ENCODE measurements around the gene WDR37. TPM values are rescaled to one million over a fixed set of nuclear protein-coding genes. Genes with fewer than 3 reads are reported as not detected.

WDR37 gene
- total RNA-seq, 1 experiment from 2014 or later = 4.5 TPM

DNA sequence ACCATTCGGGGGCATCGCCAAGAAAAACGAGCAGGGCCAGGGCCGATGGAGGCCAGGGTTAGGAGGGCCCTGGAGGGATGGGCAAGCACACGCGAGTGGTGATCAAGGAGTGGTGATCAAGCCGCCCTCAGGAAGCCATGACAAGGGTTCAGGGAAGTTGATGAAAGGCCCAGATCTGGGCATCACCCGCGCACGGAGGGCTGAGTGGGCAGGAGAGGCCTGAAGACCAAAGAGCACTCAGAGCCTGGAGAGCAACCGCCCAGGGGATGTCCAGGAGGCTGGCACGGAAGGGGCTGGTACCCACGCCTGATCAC lies 114.6 kb downstream of the WDR37 start:
- ChIA-PET CTCF (no interaction called here), POLR2A (ENCODE audit: unreplicated experiment) (no interaction called here)
- no peak overlapping the region for H3K27ac ChIP-seq (ENCODE audit: low read length)
- intact Hi-C loops (cut with micrococcal nuclease) = no loop called here
- no peak overlapping the region for H3K4me3 ChIP-seq (ENCODE audit: low read length)
- H3K36me3 ChIP-seq (ENCODE audit: low read depth, low read length) = no peaks in the 10 kb centered on the region
- H2AFZ ChIP-seq (ENCODE audit: low read length) = no peak overlapping the region
- TF ChIP-seq EZH2phosphoT487 (IDR thresholded peaks at IDR 0.05; ENCODE audit: borderline replicate concordance, low read length) = no peak
- no peak for TF ChIP-seq EZH2 (IDR thresholded peaks at IDR 0.05; ENCODE audit: low read length, unreplicated experiment)
- H3K9ac ChIP-seq (ENCODE audit: low read length) = no peak overlapping the region
- ATAC-seq (no peak), DNase-seq (no peak)
- H3K9me3 ChIP-seq (ENCODE audit: low read length) = no peaks in the 10 kb centered on the region
- BruUV-seq (replicated peaks) = no TSS peak
- H3K79me2 ChIP-seq (ENCODE audit: low read length) = no peaks in the 10 kb centered on the region
- H3K4me2 ChIP-seq (ENCODE audit: low read length) = no peak overlapping the region
- peaks cover 10% of the 10 kb centered on the region; the same call in 1 of the 2 replicates for H3K27me3 ChIP-seq (ENCODE audit: low read length)
- no peaks in the 10 kb centered on the region for H3K9me2 ChIP-seq (replicated peaks; ENCODE audit: low read length)
- H3K4me1 ChIP-seq (ENCODE audit: insufficient read depth, low read length) = no peaks in the 10 kb centered on the region
- H3F3A ChIP-seq (ENCODE audit: low read length, unreplicated experiment) = no peaks in the 10 kb centered on the region
- H4K20me1 ChIP-seq (ENCODE audit: low read length) = no peaks in the 10 kb centered on the region

DNA sequence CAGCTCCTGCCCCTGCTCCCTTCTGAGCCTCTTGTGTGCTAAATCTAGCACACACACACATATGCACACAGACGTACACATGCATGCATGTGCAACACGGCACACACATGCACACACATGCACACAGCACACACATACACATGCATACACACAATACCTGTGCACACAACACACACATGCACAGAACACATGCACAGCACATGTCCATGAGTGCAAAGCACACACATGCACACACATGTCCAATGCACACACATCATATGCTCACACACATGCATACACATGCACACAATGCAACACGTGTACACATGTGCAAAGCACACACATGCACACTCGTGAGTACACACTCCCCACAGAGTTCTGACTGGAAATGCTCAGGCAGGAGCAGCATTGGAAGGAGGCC lies 115.0 kb downstream of the WDR37 start:
- no peaks in the 10 kb centered on the region for H3K9me2 ChIP-seq (replicated peaks; ENCODE audit: low read length)
- CTCF ChIA-PET = no interaction called here

DNA sequence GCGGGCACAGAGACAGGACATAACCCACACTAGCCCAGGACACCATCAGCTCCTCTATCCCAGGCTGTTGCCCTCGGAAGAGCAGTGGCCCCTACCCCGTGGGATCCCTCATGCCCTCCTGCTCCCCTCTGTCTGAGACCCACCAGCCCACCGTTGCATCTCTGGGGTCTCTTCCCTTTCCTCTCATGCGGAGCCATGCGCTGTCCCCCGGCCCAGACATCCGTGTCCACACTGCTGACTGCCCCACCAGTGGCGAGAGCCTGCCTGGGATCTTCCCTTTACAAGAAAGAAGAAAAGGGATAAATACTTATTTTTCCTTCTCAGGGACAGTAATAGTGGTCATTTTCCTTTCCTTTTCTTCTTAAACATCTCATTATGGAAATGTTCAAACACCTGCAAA lies 115.4 kb downstream of the WDR37 start:
- H3K4me1 ChIP-seq (ENCODE audit: insufficient read depth, low read length) = no peaks in the 10 kb centered on the region
- H3K9ac ChIP-seq (ENCODE audit: low read length) = no peak overlapping the region
- no peak for TF ChIP-seq EZH2phosphoT487 (IDR thresholded peaks at IDR 0.05; ENCODE audit: borderline replicate concordance, low read length)
- TF ChIP-seq EZH2 (IDR thresholded peaks at IDR 0.05; ENCODE audit: low read length, unreplicated experiment) = no peak
- TF ChIP-seq, protein P1, sequence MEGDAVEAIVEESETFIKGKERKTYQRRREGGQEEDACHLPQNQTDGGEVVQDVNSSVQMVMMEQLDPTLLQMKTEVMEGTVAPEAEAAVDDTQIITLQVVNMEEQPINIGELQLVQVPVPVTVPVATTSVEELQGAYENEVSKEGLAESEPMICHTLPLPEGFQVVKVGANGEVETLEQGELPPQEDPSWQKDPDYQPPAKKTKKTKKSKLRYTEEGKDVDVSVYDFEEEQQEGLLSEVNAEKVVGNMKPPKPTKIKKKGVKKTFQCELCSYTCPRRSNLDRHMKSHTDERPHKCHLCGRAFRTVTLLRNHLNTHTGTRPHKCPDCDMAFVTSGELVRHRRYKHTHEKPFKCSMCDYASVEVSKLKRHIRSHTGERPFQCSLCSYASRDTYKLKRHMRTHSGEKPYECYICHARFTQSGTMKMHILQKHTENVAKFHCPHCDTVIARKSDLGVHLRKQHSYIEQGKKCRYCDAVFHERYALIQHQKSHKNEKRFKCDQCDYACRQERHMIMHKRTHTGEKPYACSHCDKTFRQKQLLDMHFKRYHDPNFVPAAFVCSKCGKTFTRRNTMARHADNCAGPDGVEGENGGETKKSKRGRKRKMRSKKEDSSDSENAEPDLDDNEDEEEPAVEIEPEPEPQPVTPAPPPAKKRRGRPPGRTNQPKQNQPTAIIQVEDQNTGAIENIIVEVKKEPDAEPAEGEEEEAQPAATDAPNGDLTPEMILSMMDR (conservative IDR thresholded peaks at IDR 0.05; ENCODE audit: low read depth, low read length) = no peak
- no peak overlapping the region for H3K4me3 ChIP-seq (ENCODE audit: low read length)
- H3K4me2 ChIP-seq (ENCODE audit: low read length) = no peak overlapping the region
- ATAC-seq = no peak
- DNase-seq = no peak
- POLR2A ChIA-PET (ENCODE audit: unreplicated experiment) = no interaction called here
- H3K9me3 ChIP-seq (ENCODE audit: low read length) = no peaks in the 10 kb centered on the region
- no peaks in the 10 kb centered on the region for H3K9me2 ChIP-seq (replicated peaks; ENCODE audit: low read length)
- intact Hi-C loops (cut with micrococcal nuclease) = no loop called here
- no TSS peak for BruUV-seq (replicated peaks)
- H3K27me3 ChIP-seq (ENCODE audit: low read length) = peaks cover 9% of the 10 kb centered on the region; the same call in 1 of the 2 replicates
- CTCF ChIA-PET = no interaction called here
- H4K20me1 ChIP-seq (ENCODE audit: low read length) = no peaks in the 10 kb centered on the region
- no peak overlapping the region for H2AFZ ChIP-seq (ENCODE audit: low read length)
- no peaks in the 10 kb centered on the region for H3K36me3 ChIP-seq (ENCODE audit: low read depth, low read length)
- no peaks in the 10 kb centered on the region for H3K79me2 ChIP-seq (ENCODE audit: low read length)
- no peaks in the 10 kb centered on the region for H3F3A ChIP-seq (ENCODE audit: low read length, unreplicated experiment)
- H3K27ac ChIP-seq (ENCODE audit: low read length) = no peak overlapping the region

More for the DNA sequence above, 115.0 kb downstream of the WDR37 start:
- Histone ChIP-seq H3K36me3 (ENCODE audit: low read depth, low read length) (no peaks in the 10 kb centered on the region), H3F3A (ENCODE audit: low read length, unreplicated experiment) (no peaks in the 10 kb centered on the region), H2AFZ (ENCODE audit: low read length) (no peak overlapping the region), H3K9me3 (ENCODE audit: low read length) (no peaks in the 10 kb centered on the region), H3K27me3 (ENCODE audit: low read length) (peaks cover 10% of the 10 kb centered on the region; the same call in 1 of the 2 replicates), H3K4me1 (ENCODE audit: insufficient read depth, low read length) (no peaks in the 10 kb centered on the region), H3K9ac (ENCODE audit: low read length) (no peak overlapping the region), H3K27ac (ENCODE audit: low read length) (no peak overlapping the region), H3K4me3 (ENCODE audit: low read length) (no peak overlapping the region), H3K4me2 (ENCODE audit: low read length) (no peak overlapping the region), H4K20me1 (ENCODE audit: low read length) (no peaks in the 10 kb centered on the region), H3K79me2 (ENCODE audit: low read length) (no peaks in the 10 kb centered on the region)
- intact Hi-C loops (cut with micrococcal nuclease) = no loop called here
- POLR2A ChIA-PET (ENCODE audit: unreplicated experiment) = no interaction called here
- TF ChIP-seq EZH2 (IDR thresholded peaks at IDR 0.05; ENCODE audit: low read length, unreplicated experiment) = no peak
- TF ChIP-seq, protein P1 (conservative IDR thresholded peaks at IDR 0.05; ENCODE audit: low read depth, low read length) = no peak
- no peak for TF ChIP-seq EZH2phosphoT487 (IDR thresholded peaks at IDR 0.05; ENCODE audit: borderline replicate concordance, low read length)
- no TSS peak for BruUV-seq (replicated peaks)
- DNase-seq (no peak), ATAC-seq (no peak)
